Measurements from ENCODE around the gene TIMM17B. TPM values are rescaled to one million over a fixed set of nuclear protein-coding genes. Genes with fewer than 3 reads are reported as not detected.
"Not testable (repeated sequence)": the region's sequence is repeated elsewhere in the genome, so short reads cannot be mapped to it uniquely, and the experiment has no call there.

TIMM17B gene
- total RNA-seq, 2 experiments from 2014 or later: 40.0 to 40.3 TPM

GRCh38 chrX:48883729-48884128, 13.8 kb downstream of the TIMM17B start:
- Mint-ChIP-seq H3K27me3 (no peaks in the 10 kb centered on the region), H3K27ac (no peak overlapping the region), H3K9me3 (no peaks in the 10 kb centered on the region), H3K4me3 (no peak overlapping the region), H3K36me3 (ENCODE audit: low read depth) (no peaks in the 10 kb centered on the region), H3K4me1 (ENCODE audit: low read depth) (no peaks in the 10 kb centered on the region)
- DNase-seq (no peak), ATAC-seq (ENCODE audit: poor library complexity) (no peak)
- POLR2A ChIA-PET: no interaction called here
- intact Hi-C loops (cut with DNase I, micrococcal nuclease): loop anchor here in 1 of 2 experiments (10.0 kb wide), 1 partner anchor 49 kb away; the partner anchor contains the start of gene PCSK1N
- Histone ChIP-seq H3K27ac (ENCODE audit: low read depth in 1 of 2, low read length in 2 of 2) (no peak overlapping the region), H3K36me3 (ENCODE audit: insufficient read depth, low read length) (no peaks in the 10 kb centered on the region), H3K4me1 (ENCODE audit: insufficient read depth, low read length) (no peaks in the 10 kb centered on the region), H3K27me3 (ENCODE audit: control insufficient read depth in 1 of 2, insufficient read depth in 2 of 2, low read length in 2 of 2) (no peaks in the 10 kb centered on the region), H3K4me3 (ENCODE audit: low read length) (no peak overlapping the region), H3K9me3 (ENCODE audit: control insufficient read depth in 1 of 2, insufficient read depth in 1 of 2, low read length in 2 of 2) (no peaks in the 10 kb centered on the region)
- CTCF ChIA-PET: no interaction called here
- TF ChIP-seq, protein P1, sequence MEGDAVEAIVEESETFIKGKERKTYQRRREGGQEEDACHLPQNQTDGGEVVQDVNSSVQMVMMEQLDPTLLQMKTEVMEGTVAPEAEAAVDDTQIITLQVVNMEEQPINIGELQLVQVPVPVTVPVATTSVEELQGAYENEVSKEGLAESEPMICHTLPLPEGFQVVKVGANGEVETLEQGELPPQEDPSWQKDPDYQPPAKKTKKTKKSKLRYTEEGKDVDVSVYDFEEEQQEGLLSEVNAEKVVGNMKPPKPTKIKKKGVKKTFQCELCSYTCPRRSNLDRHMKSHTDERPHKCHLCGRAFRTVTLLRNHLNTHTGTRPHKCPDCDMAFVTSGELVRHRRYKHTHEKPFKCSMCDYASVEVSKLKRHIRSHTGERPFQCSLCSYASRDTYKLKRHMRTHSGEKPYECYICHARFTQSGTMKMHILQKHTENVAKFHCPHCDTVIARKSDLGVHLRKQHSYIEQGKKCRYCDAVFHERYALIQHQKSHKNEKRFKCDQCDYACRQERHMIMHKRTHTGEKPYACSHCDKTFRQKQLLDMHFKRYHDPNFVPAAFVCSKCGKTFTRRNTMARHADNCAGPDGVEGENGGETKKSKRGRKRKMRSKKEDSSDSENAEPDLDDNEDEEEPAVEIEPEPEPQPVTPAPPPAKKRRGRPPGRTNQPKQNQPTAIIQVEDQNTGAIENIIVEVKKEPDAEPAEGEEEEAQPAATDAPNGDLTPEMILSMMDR (IDR thresholded peaks at IDR 0.05): no peak

DNA sequence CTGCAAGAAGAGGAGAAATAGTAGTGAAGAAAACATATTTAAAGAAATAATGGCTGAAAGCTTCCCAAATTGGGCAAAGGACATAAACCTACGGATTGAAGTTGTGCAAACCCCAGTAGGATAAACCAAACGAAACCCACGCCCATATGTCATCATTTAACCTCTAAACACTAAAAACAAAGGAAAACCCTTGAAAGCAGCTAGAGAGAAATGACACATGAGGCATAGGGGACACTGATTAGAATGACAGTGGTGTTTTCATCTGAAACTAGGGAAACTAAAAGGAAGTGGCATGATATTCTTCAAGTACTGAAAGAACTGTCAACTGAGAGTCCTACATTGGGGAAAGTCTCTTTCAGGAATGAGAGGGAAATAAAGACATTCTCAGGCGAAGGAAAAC, 20.6 kb downstream of the TIMM17B start:
- H3K27me3 ChIP-seq (ENCODE audit: control insufficient read depth in 1 of 2, insufficient read depth in 2 of 2, low read length in 2 of 2); H3K36me3 Mint-ChIP-seq (ENCODE audit: low read depth); H3K9me3 ChIP-seq (ENCODE audit: control insufficient read depth in 1 of 2, insufficient read depth in 1 of 2, low read length in 2 of 2); H3K4me3 ChIP-seq (ENCODE audit: low read length); H3K9me3 Mint-ChIP-seq; DNase-seq; H3K27ac ChIP-seq (ENCODE audit: low read depth in 1 of 2, low read length in 2 of 2); POLR2A ChIA-PET; H3K27me3 Mint-ChIP-seq; H3K36me3 ChIP-seq (ENCODE audit: insufficient read depth, low read length); H3K4me1 ChIP-seq (ENCODE audit: insufficient read depth, low read length); H3K27ac Mint-ChIP-seq; intact Hi-C loops (cut with DNase I, micrococcal nuclease); H3K4me1 Mint-ChIP-seq (ENCODE audit: low read depth); ATAC-seq (ENCODE audit: poor library complexity); CTCF ChIA-PET; H3K4me3 Mint-ChIP-seq: not testable (repeated sequence)

DNA sequence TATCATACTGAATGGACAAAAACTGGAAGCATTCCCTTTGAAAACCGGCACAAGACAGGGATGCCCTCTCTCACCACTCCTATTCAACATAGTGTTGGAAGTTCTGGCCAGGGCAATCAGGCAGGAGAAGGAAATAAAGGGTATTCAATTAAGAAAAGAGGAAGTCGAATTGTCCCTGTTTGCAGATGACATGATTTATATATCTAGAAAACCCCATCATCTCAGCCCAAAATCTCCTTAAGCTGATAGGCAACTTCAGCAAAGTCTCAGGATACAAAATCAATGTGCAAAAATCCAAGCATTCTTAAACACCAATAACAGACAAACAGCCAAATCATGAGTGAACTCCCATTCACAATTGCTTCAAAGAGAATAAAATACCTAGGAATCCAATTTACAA, 25.6 kb downstream of the TIMM17B start:
- intact Hi-C loops (cut with DNase I, micrococcal nuclease); CTCF ChIA-PET: not testable (repeated sequence)

DNA sequence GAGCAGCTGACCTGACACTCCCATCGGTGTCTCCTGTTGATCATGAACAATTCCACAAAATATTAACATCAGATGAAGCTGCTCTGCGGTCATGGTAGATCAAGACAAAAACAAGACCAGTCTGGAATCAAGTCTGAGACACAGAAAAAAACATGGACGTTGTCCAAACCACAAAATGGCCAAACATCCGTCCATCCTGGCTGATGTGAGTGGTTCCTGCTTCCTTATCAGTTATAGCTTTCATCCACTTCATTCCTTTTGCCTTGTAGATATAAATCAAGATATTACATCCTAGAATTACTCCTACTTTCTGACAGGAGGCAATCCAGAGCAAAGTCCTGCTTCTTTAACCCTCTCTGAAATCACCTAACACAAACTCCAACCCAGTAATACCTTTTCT, 33.4 kb downstream of the TIMM17B start:
- POLR2A ChIA-PET: no interaction called here

More for the DNA sequence above, 25.6 kb downstream of the TIMM17B start:
- H3K27ac ChIP-seq (ENCODE audit: low read depth in 1 of 2, low read length in 2 of 2); H3K4me1 ChIP-seq (ENCODE audit: insufficient read depth, low read length); H3K27ac Mint-ChIP-seq; H3K4me1 Mint-ChIP-seq (ENCODE audit: low read depth); ATAC-seq (ENCODE audit: poor library complexity); H3K36me3 Mint-ChIP-seq (ENCODE audit: low read depth); POLR2A ChIA-PET; H3K9me3 Mint-ChIP-seq; H3K9me3 ChIP-seq (ENCODE audit: control insufficient read depth in 1 of 2, insufficient read depth in 1 of 2, low read length in 2 of 2); H3K4me3 Mint-ChIP-seq; H3K4me3 ChIP-seq (ENCODE audit: low read length); H3K27me3 ChIP-seq (ENCODE audit: control insufficient read depth in 1 of 2, insufficient read depth in 2 of 2, low read length in 2 of 2); DNase-seq; H3K27me3 Mint-ChIP-seq; H3K36me3 ChIP-seq (ENCODE audit: insufficient read depth, low read length): not testable (repeated sequence)

More for the DNA sequence above, 33.4 kb downstream of the TIMM17B start:
- H3K36me3 Mint-ChIP-seq (ENCODE audit: low read depth): no peaks in the 10 kb centered on the region
- no peak overlapping the region for H3K4me3 Mint-ChIP-seq
- TF ChIP-seq, protein P1 (IDR thresholded peaks at IDR 0.05): no peak
- H3K27me3 Mint-ChIP-seq: peaks cover 7% of the 10 kb centered on the region
- H3K27me3 ChIP-seq (ENCODE audit: control insufficient read depth in 1 of 2, insufficient read depth in 2 of 2, low read length in 2 of 2): no peaks in the 10 kb centered on the region
- intact Hi-C loops (cut with DNase I, micrococcal nuclease): no loop called here
- H3K4me1 Mint-ChIP-seq (ENCODE audit: low read depth): no peaks in the 10 kb centered on the region
- no peaks in the 10 kb centered on the region for H3K9me3 Mint-ChIP-seq
- no peak overlapping the region for H3K4me3 ChIP-seq (ENCODE audit: low read length)
- H3K36me3 ChIP-seq (ENCODE audit: insufficient read depth, low read length): no peaks in the 10 kb centered on the region
- ATAC-seq (ENCODE audit: poor library complexity) (no peak), DNase-seq (no peak)
- H3K27ac ChIP-seq (ENCODE audit: low read depth in 1 of 2, low read length in 2 of 2): no peak overlapping the region
- CTCF ChIA-PET: no interaction called here
- H3K4me1 ChIP-seq (ENCODE audit: insufficient read depth, low read length): no peaks in the 10 kb centered on the region
- no peak overlapping the region for H3K27ac Mint-ChIP-seq
- H3K9me3 ChIP-seq (ENCODE audit: control insufficient read depth in 1 of 2, insufficient read depth in 1 of 2, low read length in 2 of 2): no peaks in the 10 kb centered on the region
